ENCODE results near the gene CD22. TPM values are rescaled to one million over a fixed set of nuclear protein-coding genes. Genes with fewer than 3 reads are reported as not detected.

The CD22 gene
- total and polyA plus RNA-seq, 2 of the 13 experiments (the other 11 are each of a cell fraction or from before 2014, with no cell fraction given): 0.71 to 1.7 TPM

DNA sequence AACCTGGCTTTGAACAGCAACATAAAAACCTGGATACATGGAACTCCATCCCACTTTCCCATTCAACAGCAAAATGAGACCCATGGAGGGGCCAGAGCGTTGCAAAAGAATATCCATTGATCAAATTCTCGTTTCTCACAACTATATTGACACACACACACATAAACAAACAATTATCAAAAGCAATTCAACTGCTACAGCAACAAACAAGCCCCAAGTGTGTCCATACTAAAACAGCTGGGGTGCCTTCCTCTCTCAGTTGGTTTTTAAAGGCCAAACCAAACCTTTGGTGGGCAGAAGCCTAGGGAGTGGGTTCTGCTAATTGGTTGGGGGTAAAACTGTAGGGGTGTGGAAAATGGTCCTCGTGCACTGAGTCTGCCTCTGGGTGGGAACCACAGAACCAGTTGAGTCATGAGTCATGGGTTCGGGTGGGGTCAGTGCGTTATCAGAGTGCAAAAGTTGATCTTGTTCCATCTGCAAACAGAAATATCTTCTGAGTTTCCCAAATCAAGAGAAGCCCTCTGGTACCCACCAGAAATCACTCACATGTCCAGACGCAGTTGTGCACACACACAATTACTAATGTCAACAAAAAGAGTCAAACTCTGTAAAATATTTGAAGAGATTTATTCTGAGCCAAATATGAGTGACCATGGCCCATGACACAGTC lies 60.3 kb downstream of the CD22 start (continued):
- TF ChIP-seq SMAD1 (CRISPR knock-in tag; IDR thresholded peaks at IDR 0.05; ENCODE audit: borderline replicate concordance, low read depth) (no peak), RARG (CRISPR knock-in tag; IDR thresholded peaks at IDR 0.05; ENCODE audit: low read depth) (no peak), ZNF790 (CRISPR knock-in tag; IDR thresholded peaks at IDR 0.05; ENCODE audit: borderline replicate concordance) (no peak), YEATS4 (CRISPR knock-in tag; IDR thresholded peaks at IDR 0.05; ENCODE audit: borderline replicate concordance) (no peak), KLF6 (CRISPR knock-in tag; IDR thresholded peaks at IDR 0.05) (no peak), ZNF564 (CRISPR knock-in tag; IDR thresholded peaks at IDR 0.05) (no peak), SOX13 (IDR thresholded peaks at IDR 0.05) (no peak), SOX13 (CRISPR knock-in tag; conservative IDR thresholded peaks at IDR 0.05 in 1 of 2, IDR thresholded peaks at IDR 0.05 in 1 of 2) (peak in 1 of 2 experiments; percentile 40; a peak in 1 of 4 replicates), MAZ (IDR thresholded peaks at IDR 0.05; ENCODE audit: borderline replicate concordance, low read depth, low read length) (no peak), MAZ (CRISPR knock-in tag; IDR thresholded peaks at IDR 0.05; ENCODE audit: low read depth) (no peak), ZNF782 (CRISPR knock-in tag; IDR thresholded peaks at IDR 0.05; ENCODE audit: borderline replicate concordance) (no peak), TMF1 (CRISPR knock-in tag; IDR thresholded peaks at IDR 0.05; ENCODE audit: low read depth) (no peak), SYNCRIP (IDR thresholded peaks at IDR 0.05; ENCODE audit: insufficient read depth, low read depth, low read length) (no peak), SIN3A (IDR thresholded peaks at IDR 0.05; ENCODE audit: borderline replicate concordance, low read depth, low read length) (no peak), MEIS2 (CRISPR knock-in tag; IDR thresholded peaks at IDR 0.05) (0 out of 2 replicates have a peak, but pooled peaks have one; percentile 21), MAFG (CRISPR knock-in tag; IDR thresholded peaks at IDR 0.05) (no peak)
- TF ChIP-seq, protein P1, sequence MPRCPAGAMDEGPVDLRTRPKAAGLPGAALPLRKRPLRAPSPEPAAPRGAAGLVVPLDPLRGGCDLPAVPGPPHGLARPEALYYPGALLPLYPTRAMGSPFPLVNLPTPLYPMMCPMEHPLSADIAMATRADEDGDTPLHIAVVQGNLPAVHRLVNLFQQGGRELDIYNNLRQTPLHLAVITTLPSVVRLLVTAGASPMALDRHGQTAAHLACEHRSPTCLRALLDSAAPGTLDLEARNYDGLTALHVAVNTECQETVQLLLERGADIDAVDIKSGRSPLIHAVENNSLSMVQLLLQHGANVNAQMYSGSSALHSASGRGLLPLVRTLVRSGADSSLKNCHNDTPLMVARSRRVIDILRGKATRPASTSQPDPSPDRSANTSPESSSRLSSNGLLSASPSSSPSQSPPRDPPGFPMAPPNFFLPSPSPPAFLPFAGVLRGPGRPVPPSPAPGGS (CRISPR knock-in tag; IDR thresholded peaks at IDR 0.05): no peak
- TF ChIP-seq, protein P2, sequence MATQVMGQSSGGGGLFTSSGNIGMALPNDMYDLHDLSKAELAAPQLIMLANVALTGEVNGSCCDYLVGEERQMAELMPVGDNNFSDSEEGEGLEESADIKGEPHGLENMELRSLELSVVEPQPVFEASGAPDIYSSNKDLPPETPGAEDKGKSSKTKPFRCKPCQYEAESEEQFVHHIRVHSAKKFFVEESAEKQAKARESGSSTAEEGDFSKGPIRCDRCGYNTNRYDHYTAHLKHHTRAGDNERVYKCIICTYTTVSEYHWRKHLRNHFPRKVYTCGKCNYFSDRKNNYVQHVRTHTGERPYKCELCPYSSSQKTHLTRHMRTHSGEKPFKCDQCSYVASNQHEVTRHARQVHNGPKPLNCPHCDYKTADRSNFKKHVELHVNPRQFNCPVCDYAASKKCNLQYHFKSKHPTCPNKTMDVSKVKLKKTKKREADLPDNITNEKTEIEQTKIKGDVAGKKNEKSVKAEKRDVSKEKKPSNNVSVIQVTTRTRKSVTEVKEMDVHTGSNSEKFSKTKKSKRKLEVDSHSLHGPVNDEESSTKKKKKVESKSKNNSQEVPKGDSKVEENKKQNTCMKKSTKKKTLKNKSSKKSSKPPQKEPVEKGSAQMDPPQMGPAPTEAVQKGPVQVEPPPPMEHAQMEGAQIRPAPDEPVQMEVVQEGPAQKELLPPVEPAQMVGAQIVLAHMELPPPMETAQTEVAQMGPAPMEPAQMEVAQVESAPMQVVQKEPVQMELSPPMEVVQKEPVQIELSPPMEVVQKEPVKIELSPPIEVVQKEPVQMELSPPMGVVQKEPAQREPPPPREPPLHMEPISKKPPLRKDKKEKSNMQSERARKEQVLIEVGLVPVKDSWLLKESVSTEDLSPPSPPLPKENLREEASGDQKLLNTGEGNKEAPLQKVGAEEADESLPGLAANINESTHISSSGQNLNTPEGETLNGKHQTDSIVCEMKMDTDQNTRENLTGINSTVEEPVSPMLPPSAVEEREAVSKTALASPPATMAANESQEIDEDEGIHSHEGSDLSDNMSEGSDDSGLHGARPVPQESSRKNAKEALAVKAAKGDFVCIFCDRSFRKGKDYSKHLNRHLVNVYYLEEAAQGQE (IDR thresholded peaks at IDR 0.05; ENCODE audit: borderline replicate concordance in 1 of 2, low read depth in 1 of 2, low read length in 2 of 2): no peak
- TF ChIP-seq, protein P3, sequence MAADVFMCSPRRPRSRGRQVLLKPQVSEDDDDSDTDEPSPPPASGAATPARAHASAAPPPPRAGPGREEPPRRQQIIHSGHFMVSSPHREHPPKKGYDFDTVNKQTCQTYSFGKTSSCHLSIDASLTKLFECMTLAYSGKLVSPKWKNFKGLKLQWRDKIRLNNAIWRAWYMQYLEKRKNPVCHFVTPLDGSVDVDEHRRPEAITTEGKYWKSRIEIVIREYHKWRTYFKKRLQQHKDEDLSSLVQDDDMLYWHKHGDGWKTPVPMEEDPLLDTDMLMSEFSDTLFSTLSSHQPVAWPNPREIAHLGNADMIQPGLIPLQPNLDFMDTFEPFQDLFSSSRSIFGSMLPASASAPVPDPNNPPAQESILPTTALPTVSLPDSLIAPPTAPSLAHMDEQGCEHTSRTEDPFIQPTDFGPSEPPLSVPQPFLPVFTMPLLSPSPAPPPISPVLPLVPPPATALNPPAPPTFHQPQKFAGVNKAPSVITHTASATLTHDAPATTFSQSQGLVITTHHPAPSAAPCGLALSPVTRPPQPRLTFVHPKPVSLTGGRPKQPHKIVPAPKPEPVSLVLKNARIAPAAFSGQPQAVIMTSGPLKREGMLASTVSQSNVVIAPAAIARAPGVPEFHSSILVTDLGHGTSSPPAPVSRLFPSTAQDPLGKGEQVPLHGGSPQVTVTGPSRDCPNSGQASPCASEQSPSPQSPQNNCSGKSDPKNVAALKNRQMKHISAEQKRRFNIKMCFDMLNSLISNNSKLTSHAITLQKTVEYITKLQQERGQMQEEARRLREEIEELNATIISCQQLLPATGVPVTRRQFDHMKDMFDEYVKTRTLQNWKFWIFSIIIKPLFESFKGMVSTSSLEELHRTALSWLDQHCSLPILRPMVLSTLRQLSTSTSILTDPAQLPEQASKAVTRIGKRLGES (CRISPR knock-in tag; IDR thresholded peaks at IDR 0.05; ENCODE audit: borderline replicate concordance): no peak
- TF ChIP-seq, protein P4, sequence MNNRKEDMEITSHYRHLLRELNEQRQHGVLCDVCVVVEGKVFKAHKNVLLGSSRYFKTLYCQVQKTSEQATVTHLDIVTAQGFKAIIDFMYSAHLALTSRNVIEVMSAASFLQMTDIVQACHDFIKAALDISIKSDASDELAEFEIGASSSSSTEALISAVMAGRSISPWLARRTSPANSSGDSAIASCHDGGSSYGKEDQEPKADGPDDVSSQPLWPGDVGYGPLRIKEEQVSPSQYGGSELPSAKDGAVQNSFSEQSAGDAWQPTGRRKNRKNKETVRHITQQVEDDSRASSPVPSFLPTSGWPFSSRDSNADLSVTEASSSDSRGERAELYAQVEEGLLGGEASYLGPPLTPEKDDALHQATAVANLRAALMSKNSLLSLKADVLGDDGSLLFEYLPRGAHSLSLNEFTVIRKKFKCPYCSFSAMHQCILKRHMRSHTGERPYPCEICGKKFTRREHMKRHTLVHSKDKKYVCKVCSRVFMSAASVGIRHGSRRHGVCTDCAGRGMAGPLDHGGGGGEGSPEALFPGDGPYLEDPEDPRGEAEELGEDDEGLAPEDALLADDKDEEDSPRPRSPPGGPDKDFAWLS (CRISPR knock-in tag; IDR thresholded peaks at IDR 0.05; ENCODE audit: borderline replicate concordance): no peak

Measured in HepG2 (cell line).